ENCODE measurements around the gene PTPN14. TPM values are rescaled to one million over a fixed set of nuclear protein-coding genes. Genes with fewer than 3 reads are reported as not detected.

The PTPN14 gene
- total and polyA plus RNA-seq, 2 of the 4 experiments (the other 2 are of a cell fraction): 21.5 to 31.7 TPM

GRCh38 chr1:214385428-214385827 is 166.0 kb downstream of the PTPN14 start:
- CTCF ChIA-PET: no interaction called here

More at GRCh38 chr1:214385428-214385827, 166.0 kb downstream of the PTPN14 start:
- H3K9ac ChIP-seq (ENCODE audit: low read depth, low read length): no peak overlapping the region
- no peak overlapping the region for H3K4me3 ChIP-seq (ENCODE audit: insufficient read depth, low read depth, low read length)
- no peak overlapping the region for H4K5ac ChIP-seq (ENCODE audit: low read depth, low read length)
- no peak overlapping the region for H2BK20ac ChIP-seq (ENCODE audit: low read depth, low read length)
- dilution Hi-C loops (cut with HindIII; ENCODE audit: low sequenced_read_pairs, unreplicated experiment) (no loop called here), in situ Hi-C loops (cut with MboI; ENCODE audit: low sequenced_read_pairs) (loop anchor here (5.0 kb wide), 1 partner anchor 202 kb away; no protein-coding TSS in a partner anchor), intact Hi-C loops (cut with micrococcal nuclease) (no loop called here)
- H2BK120ac ChIP-seq (ENCODE audit: low read depth, low read length): no peak overlapping the region
- POLR2A ChIA-PET (ENCODE audit: unreplicated experiment): interaction anchor here (0.6 kb wide), 1 partner anchor 17 kb away, joined by 10 read pairs; no protein-coding TSS in a partner anchor
- no peak overlapping the region for H4K91ac ChIP-seq (ENCODE audit: insufficient read depth, low read depth, low read length)
- H3K36me3 ChIP-seq (ENCODE audit: control insufficient read depth, insufficient read depth, low read length): peaks cover 49% of the 10 kb centered on the region
- no peak overlapping the region for H3K4me2 ChIP-seq (ENCODE audit: low read depth, low read length)
- H3K27ac ChIP-seq (ENCODE audit: insufficient read depth, low read length): no peak overlapping the region
- no peaks in the 10 kb centered on the region for H3K4me1 ChIP-seq (ENCODE audit: control insufficient read depth, insufficient read depth, low read length)
- no peak overlapping the region for H3K14ac ChIP-seq (replicated peaks; ENCODE audit: low read depth, low read length)
- no peaks in the 10 kb centered on the region for H4K20me1 ChIP-seq (ENCODE audit: insufficient read depth, low read length)
- H3K18ac ChIP-seq (ENCODE audit: low read depth, low read length): no peak overlapping the region
- TF ChIP-seq POLR2A (IDR thresholded peaks at IDR 0.05; ENCODE audit: low read depth, low read length) (no peak), MAZ (IDR thresholded peaks at IDR 0.05; ENCODE audit: borderline replicate concordance, low read depth, low read length) (no peak), FOS (IDR thresholded peaks at IDR 0.05; ENCODE audit: low read depth, low read length) (no peak), BHLHE40 (IDR thresholded peaks at IDR 0.05; ENCODE audit: low read depth, low read length) (no peak), RCOR1 (IDR thresholded peaks at IDR 0.05; ENCODE audit: insufficient replicate concordance, low read length) (no peak), MAFK (IDR thresholded peaks at IDR 0.05; ENCODE audit: low read depth, low read length) (no peak), NFE2L2 (IDR thresholded peaks at IDR 0.05; ENCODE audit: low read depth, low read length) (no peak), RAD21 (IDR thresholded peaks at IDR 0.05; ENCODE audit: low read length) (no peak), CHD1 (IDR thresholded peaks at IDR 0.05; ENCODE audit: low read depth, low read length) (no peak), USF2 (IDR thresholded peaks at IDR 0.05; ENCODE audit: low read depth, low read length) (no peak)
- no peaks in the 10 kb centered on the region for H3K9me3 ChIP-seq (ENCODE audit: control insufficient read depth, insufficient read depth, low read length)
- no peak overlapping the region for H2AK9ac ChIP-seq (replicated peaks; ENCODE audit: low read depth, low read length, poor library complexity)
- no CpG with 5 or more reads among the region's 1 CpG for WGBS, 2 experiments (ENCODE audit: extremely low coverage in 2 of 2, insufficient read length in 1 of 2)
- DNase-seq: no peak
- no peak overlapping the region for H2BK5ac ChIP-seq (ENCODE audit: low read depth, low read length, poor library complexity, severe bottlenecking)
- peaks cover under 1% of the 10 kb centered on the region for H3K9me1 ChIP-seq (ENCODE audit: insufficient read depth, low read length)
- ATAC-seq (ENCODE audit: low read depth): no peak
- no peak overlapping the region for H3K4ac ChIP-seq (ENCODE audit: low read depth, low read length)
- H3K27me3 ChIP-seq (ENCODE audit: control insufficient read depth, insufficient read depth, low read length): no peaks in the 10 kb centered on the region
- no peak overlapping the region for H2AK5ac ChIP-seq (ENCODE audit: low read depth, low read length)
- peaks cover 21 to 46% of the 10 kb centered on the region in 2 experiments for H3K79me1 ChIP-seq (ENCODE audit: low read depth in 1 of 2, low read length in 2 of 2)
- no TSS peak for BruUV-seq (replicated peaks)
- H2BK15ac ChIP-seq (ENCODE audit: low read depth, low read length): no peak overlapping the region
- no peak overlapping the region for H4K8ac ChIP-seq (ENCODE audit: low read depth in 2 of 2, low read length in 2 of 2)
- H3K56ac ChIP-seq (ENCODE audit: extremely low read depth, insufficient read depth, low read length): no peak overlapping the region
- H2AFZ ChIP-seq (replicated peaks; ENCODE audit: low read length, poor library complexity): no peak overlapping the region
- no peak overlapping the region for H3K23ac ChIP-seq (ENCODE audit: low read depth, low read length)

Measured in IMR-90 (cell line).